HL-60 (cell line): ENCODE data around the gene TMEM108.

Experiments
- GABPA ChIP-seq: IDR thresholded peaks from 2 replicates; pipeline ENCODE4 v1.6.1; 2012; ENCODE audit warnings: low read depth
- TF ChIP-seq, protein P1 (sequence below): IDR thresholded peaks from one replicate; pipeline ENCODE4 v1.5.1; 2011; ENCODE audit warnings: low read length, control low read depth, inconsistent platforms; ENCODE audit not compliant: insufficient read depth

DNA sequence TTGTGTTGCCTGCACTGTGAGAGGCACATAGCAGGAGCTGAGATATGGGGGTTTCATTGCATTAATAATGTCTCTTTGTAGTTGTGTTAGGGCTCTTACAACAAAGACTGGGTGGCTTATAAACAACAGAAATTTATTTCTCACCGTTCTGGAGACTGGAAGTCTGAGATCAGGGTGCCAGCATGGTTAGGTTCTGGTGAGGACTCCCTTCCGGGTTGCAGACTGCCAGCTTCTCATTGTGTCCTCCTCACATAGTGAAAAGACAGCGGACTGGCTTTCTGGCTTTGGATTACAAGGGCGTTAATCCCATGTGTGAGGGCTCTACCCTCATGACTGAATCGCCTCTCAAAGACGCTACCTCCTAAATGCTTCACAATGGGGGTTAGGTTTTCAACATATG, 20.6 kb downstream of the TMEM108 start:
- no peak for TF ChIP-seq GABPA
- TF ChIP-seq, protein P1, sequence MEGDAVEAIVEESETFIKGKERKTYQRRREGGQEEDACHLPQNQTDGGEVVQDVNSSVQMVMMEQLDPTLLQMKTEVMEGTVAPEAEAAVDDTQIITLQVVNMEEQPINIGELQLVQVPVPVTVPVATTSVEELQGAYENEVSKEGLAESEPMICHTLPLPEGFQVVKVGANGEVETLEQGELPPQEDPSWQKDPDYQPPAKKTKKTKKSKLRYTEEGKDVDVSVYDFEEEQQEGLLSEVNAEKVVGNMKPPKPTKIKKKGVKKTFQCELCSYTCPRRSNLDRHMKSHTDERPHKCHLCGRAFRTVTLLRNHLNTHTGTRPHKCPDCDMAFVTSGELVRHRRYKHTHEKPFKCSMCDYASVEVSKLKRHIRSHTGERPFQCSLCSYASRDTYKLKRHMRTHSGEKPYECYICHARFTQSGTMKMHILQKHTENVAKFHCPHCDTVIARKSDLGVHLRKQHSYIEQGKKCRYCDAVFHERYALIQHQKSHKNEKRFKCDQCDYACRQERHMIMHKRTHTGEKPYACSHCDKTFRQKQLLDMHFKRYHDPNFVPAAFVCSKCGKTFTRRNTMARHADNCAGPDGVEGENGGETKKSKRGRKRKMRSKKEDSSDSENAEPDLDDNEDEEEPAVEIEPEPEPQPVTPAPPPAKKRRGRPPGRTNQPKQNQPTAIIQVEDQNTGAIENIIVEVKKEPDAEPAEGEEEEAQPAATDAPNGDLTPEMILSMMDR, result no peak
